Lower leg skin (tissue), 3 donors: ENCODE data around the gene TMEM117.

Source experiments
- CTCF ChIP-seq, 3 donors: fragments of 450-650 bp; IDR thresholded peaks; one replicate each; pipeline ENCODE4 v1.5.1; 2016; ENCODE audit warnings: antibody characterized with exemption in 3 of 3, mild to moderate bottlenecking in 3 of 3, moderate library complexity in 2 of 3
- POLR2A ChIP-seq, 2 donors: fragments of 450-650 bp; IDR thresholded peaks; one replicate each; pipeline ENCODE4 v1.6.1; 2016 to 2017; ENCODE audit warnings: antibody characterized with exemption in 2 of 2, mild to moderate bottlenecking in 1 of 2, moderate library complexity in 1 of 2

- no peak for TF ChIP-seq POLR2A (IDR thresholded peaks at IDR 0.05)
- no peak for TF ChIP-seq CTCF (IDR thresholded peaks at IDR 0.05)
Observed at GRCh38 chr12:44240186-44240585, 404.3 kb downstream of the TMEM117 start.
